Measurements from ENCODE around the gene CNTFR. TPM values are rescaled to one million over a fixed set of nuclear protein-coding genes. Genes with fewer than 3 reads are reported as not detected.

The CNTFR gene
- total and polyA plus RNA-seq, 2 experiments from 2014 or later, result 0.73 to 1.9 TPM

- ATAC-seq (no peak), DNase-seq (ENCODE audit: low spot score) (no peak)
- TF ChIP-seq EZH2phosphoT487 (IDR thresholded peaks at IDR 0.05; ENCODE audit: unreplicated experiment) (no peak), ETS1 (IDR thresholded peaks at IDR 0.05) (no peak), CREB1 (CRISPR knock-in tag; IDR thresholded peaks at IDR 0.05; ENCODE audit: low read depth) (no peak), STAT1 (IDR thresholded peaks at IDR 0.05; ENCODE audit: unreplicated experiment) (no peak), EZH2 (IDR thresholded peaks at IDR 0.05; ENCODE audit: low read depth, unreplicated experiment) (no peak), NANOG (IDR thresholded peaks at IDR 0.05; ENCODE audit: borderline replicate concordance) (no peak)
- Histone ChIP-seq H2AFZ (no peak overlapping the region), H3K79me2 (replicated peaks; ENCODE audit: insufficient read depth) (no peaks in the 10 kb centered on the region), H3K4me1 (ENCODE audit: insufficient read depth) (peaks cover 9% of the 10 kb centered on the region), H3K36me3 (ENCODE audit: insufficient read depth) (no peaks in the 10 kb centered on the region), H3F3A (replicated peaks; ENCODE audit: low read depth) (no peaks in the 10 kb centered on the region; the same call in 1 of the 2 replicates), H3K4me3 (no peak overlapping the region), H3K27me3 (ENCODE audit: insufficient read depth) (peaks cover 12% of the 10 kb centered on the region), H3K9me2 (ENCODE audit: insufficient read depth) (no peaks in the 10 kb centered on the region; the same call in 1 of the 2 replicates), H3K27ac (ENCODE audit: low read depth) (no peak overlapping the region), H3K4me2 (no peak overlapping the region), H4K20me1 (replicated peaks; ENCODE audit: insufficient read depth) (no peaks in the 10 kb centered on the region)
- H3K9me3 Mint-ChIP-seq, result no peaks in the 10 kb centered on the region; the same call in 2 of the 3 replicates
- H3K27me3 Mint-ChIP-seq (ENCODE audit: insufficient read depth, low read depth, poor library complexity), result peaks cover 17% of the 10 kb centered on the region
- H3K36me3 Mint-ChIP-seq (ENCODE audit: low read depth), result no peaks in the 10 kb centered on the region; the same call in 2 of the 3 replicates
- H3K4me1 Mint-ChIP-seq, result peaks cover 16% of the 10 kb centered on the region
- no peak overlapping the region for H3K27ac Mint-ChIP-seq
- H3K4me3 Mint-ChIP-seq, result no peak overlapping the region
Observed at GRCh38 chr9:34518110-34518616, 71.4 kb downstream of the CNTFR start.

- no peak overlapping the region for H3K27ac Mint-ChIP-seq
- Histone ChIP-seq H3K4me2 (no peak overlapping the region), H2AFZ (no peak overlapping the region), H3K79me2 (replicated peaks; ENCODE audit: insufficient read depth) (no peaks in the 10 kb centered on the region), H3F3A (replicated peaks; ENCODE audit: low read depth) (no peaks in the 10 kb centered on the region; the same call in 1 of the 2 replicates), H3K4me1 (ENCODE audit: insufficient read depth) (peaks cover 18% of the 10 kb centered on the region), H3K36me3 (ENCODE audit: insufficient read depth) (no peaks in the 10 kb centered on the region), H3K27ac (ENCODE audit: low read depth) (no peak overlapping the region), H3K27me3 (ENCODE audit: insufficient read depth) (peaks cover 7% of the 10 kb centered on the region), H4K20me1 (replicated peaks; ENCODE audit: insufficient read depth) (no peaks in the 10 kb centered on the region), H3K9me2 (ENCODE audit: insufficient read depth) (no peaks in the 10 kb centered on the region; the same call in 1 of the 2 replicates), H3K4me3 (no peak overlapping the region)
- H3K9me3 Mint-ChIP-seq, result no peaks in the 10 kb centered on the region; the same call in 2 of the 3 replicates
- no peak for DNase-seq (ENCODE audit: low spot score)
- H3K4me1 Mint-ChIP-seq, result peaks cover 20% of the 10 kb centered on the region
- no peak for ATAC-seq
- H3K4me3 Mint-ChIP-seq, result no peak overlapping the region
- H3K36me3 Mint-ChIP-seq (ENCODE audit: low read depth), result no peaks in the 10 kb centered on the region
- peaks cover 14% of the 10 kb centered on the region for H3K27me3 Mint-ChIP-seq (ENCODE audit: insufficient read depth, low read depth, poor library complexity)
- TF ChIP-seq ZNF462 (CRISPR knock-in tag; IDR thresholded peaks at IDR 0.05), result no peak
- no peak for TF ChIP-seq EZH2 (IDR thresholded peaks at IDR 0.05; ENCODE audit: low read depth, unreplicated experiment)
- no peak for TF ChIP-seq POLR2AphosphoS5 (IDR thresholded peaks at IDR 0.05; ENCODE audit: low read depth)
- no peak for TF ChIP-seq ZNF114 (CRISPR knock-in tag; IDR thresholded peaks at IDR 0.05)
- TF ChIP-seq JUNB (IDR thresholded peaks at IDR 0.05; ENCODE audit: unreplicated experiment), result no peak
- no peak for TF ChIP-seq STAT1 (IDR thresholded peaks at IDR 0.05; ENCODE audit: unreplicated experiment)
- no peak for TF ChIP-seq NANOG (IDR thresholded peaks at IDR 0.05; ENCODE audit: borderline replicate concordance)
- no peak for TF ChIP-seq CREB1 (CRISPR knock-in tag; IDR thresholded peaks at IDR 0.05; ENCODE audit: low read depth)
- no peak for TF ChIP-seq CTCF (conservative IDR thresholded peaks at IDR 0.05; ENCODE audit: low read depth in 2 of 2)
- no peak for TF ChIP-seq ETS1 (IDR thresholded peaks at IDR 0.05)
Observed at GRCh38 chr9:34517185-34517584, 72.3 kb downstream of the CNTFR start.

All from GM23338 (cell line).